IPS-18c (cell line): ENCODE data around the gene PTPN22.
"Not testable (repeated sequence)": the region's sequence is repeated elsewhere in the genome, so short reads cannot be mapped to it uniquely, and the experiment has no call there.

Source experiments
- H3K4me3 ChIP-seq: 2 replicates; pipeline ENCODE4 v1.7.0; 2013; ENCODE audit warnings: low read depth, mild to moderate bottlenecking, low read length, moderate library complexity; ENCODE audit not compliant: insufficient read depth
- H3K9me3 ChIP-seq: one replicate; pipeline ENCODE4 v1.6.1; 2013; ENCODE audit warnings: mild to moderate bottlenecking, low read length, moderate library complexity; ENCODE audit not compliant: control insufficient read depth, insufficient read depth

The PTPN22 gene

GRCh38 chr1:113859478-113860175 lies 11.9 kb downstream of the PTPN22 start:
- Histone ChIP-seq H3K9me3 (no peaks in the 10 kb centered on the region), H3K4me3 (no peak overlapping the region)

- H3K9me3 ChIP-seq = no peaks in the 10 kb centered on the region
- no peak overlapping the region for H3K4me3 ChIP-seq
Observed at GRCh38 chr1:113858982-113859381, 12.5 kb downstream of the PTPN22 start.

- Histone ChIP-seq H3K4me3 (no peak overlapping the region), H3K9me3 (no peaks in the 10 kb centered on the region)
Observed at GRCh38 chr1:113858418-113858817, 13.1 kb downstream of the PTPN22 start.

GRCh38 chr1:113857776-113858175 lies 13.7 kb downstream of the PTPN22 start:
- H3K9me3 ChIP-seq = no peaks in the 10 kb centered on the region
- H3K4me3 ChIP-seq = no peak overlapping the region

- no peaks in the 10 kb centered on the region for H3K9me3 ChIP-seq
Observed at GRCh38 chr1:113856401-113856790, 15.1 kb downstream of the PTPN22 start.

GRCh38 chr1:113855630-113856400 lies 15.7 kb downstream of the PTPN22 start:
- Histone ChIP-seq H3K9me3 (no peaks in the 10 kb centered on the region), H3K4me3 (no peak overlapping the region)

More at GRCh38 chr1:113856401-113856790, 15.1 kb downstream of the PTPN22 start:
- no peak overlapping the region for H3K4me3 ChIP-seq

GRCh38 chr1:113854234-113854633 lies 17.3 kb downstream of the PTPN22 start:
- no peak overlapping the region for H3K4me3 ChIP-seq
- H3K9me3 ChIP-seq = no peaks in the 10 kb centered on the region

- H3K4me3 ChIP-seq, H3K9me3 ChIP-seq: not testable (repeated sequence)
Observed at GRCh38 chr1:113852694-113853093, 18.8 kb downstream of the PTPN22 start.

- no peak overlapping the region for H3K4me3 ChIP-seq
- H3K9me3 ChIP-seq = no peaks in the 10 kb centered on the region
Observed at GRCh38 chr1:113850127-113850796, 21.2 kb downstream of the PTPN22 start.

GRCh38 chr1:113849072-113849471 lies 22.4 kb downstream of the PTPN22 start:
- H3K9me3 ChIP-seq = no peaks in the 10 kb centered on the region
- no peak overlapping the region for H3K4me3 ChIP-seq

GRCh38 chr1:113846391-113847035 lies 25.0 kb downstream of the PTPN22 start:
- Histone ChIP-seq H3K9me3 (no peaks in the 10 kb centered on the region), H3K4me3 (no peak overlapping the region)

- H3K9me3 ChIP-seq = no peaks in the 10 kb centered on the region
- H3K4me3 ChIP-seq = no peak overlapping the region
Observed at GRCh38 chr1:113836534-113836933, 35.0 kb downstream of the PTPN22 start.

GRCh38 chr1:113835686-113836290 lies 35.7 kb downstream of the PTPN22 start:
- no peaks in the 10 kb centered on the region for H3K9me3 ChIP-seq
- H3K4me3 ChIP-seq = no peak overlapping the region

GRCh38 chr1:113834716-113835115 lies 36.8 kb downstream of the PTPN22 start:
- no peak overlapping the region for H3K4me3 ChIP-seq
- no peaks in the 10 kb centered on the region for H3K9me3 ChIP-seq

GRCh38 chr1:113830039-113830438 lies 41.5 kb downstream of the PTPN22 start:
- no peaks in the 10 kb centered on the region for H3K9me3 ChIP-seq
- no peak overlapping the region for H3K4me3 ChIP-seq

- no peaks in the 10 kb centered on the region for H3K9me3 ChIP-seq
- no peak overlapping the region for H3K4me3 ChIP-seq
Observed at GRCh38 chr1:113821916-113822315, 49.6 kb downstream of the PTPN22 start.

GRCh38 chr1:113818578-113818977 lies 52.9 kb downstream of the PTPN22 start:
- Histone ChIP-seq H3K4me3 (no peak overlapping the region), H3K9me3 (no peaks in the 10 kb centered on the region)
